ENCODE measurements around the gene GTF2A2.
A peak's percentile ranks its signal among the peaks of the same experiment; 100 is the strongest.
"Not testable (repeated sequence)": the region's sequence is repeated elsewhere in the genome, so short reads cannot be mapped to it uniquely, and the experiment has no call there.

The GTF2A2 gene

GRCh38 chr15:59674361-59674877, 17.1 kb upstream of the GTF2A2 start:
- no peak for DNase-seq (ENCODE audit: low spot score)

- DNase-seq (ENCODE audit: low spot score), result no peak
Observed at GRCh38 chr15:59668556-59668955, 11.2 kb upstream of the GTF2A2 start.

GRCh38 chr15:59662260-59662659, 4.9 kb upstream of the GTF2A2 start:
- no peak for DNase-seq (ENCODE audit: low spot score)

GRCh38 chr15:59659366-59659765, 2.1 kb upstream of the GTF2A2 start:
- DNase-seq (ENCODE audit: low spot score), result no peak

GRCh38 chr15:59657635-59658125, 365 bp upstream of the GTF2A2 start:
- no peak for DNase-seq (ENCODE audit: low spot score)

GRCh38 chr15:59654046-59654445, 3.3 kb downstream of the GTF2A2 start:
- DNase-seq (ENCODE audit: low spot score), result no peak

- no peak for DNase-seq (ENCODE audit: low spot score)
Observed at GRCh38 chr15:59649603-59650002, 7.7 kb downstream of the GTF2A2 start.

- DNase-seq (ENCODE audit: low spot score), result no peak
Observed at GRCh38 chr15:59647085-59647484, 10.2 kb downstream of the GTF2A2 start.

- no peak for DNase-seq (ENCODE audit: low spot score)
Observed at GRCh38 chr15:59646277-59646676, 11.0 kb downstream of the GTF2A2 start.

GRCh38 chr15:59645812-59646211, 11.5 kb downstream of the GTF2A2 start:
- not testable (repeated sequence) for DNase-seq (ENCODE audit: low spot score)

- DNase-seq (ENCODE audit: low spot score), result no peak
Observed at GRCh38 chr15:59644756-59645155, 12.6 kb downstream of the GTF2A2 start.

- no peak for DNase-seq (ENCODE audit: low spot score)
Observed at GRCh38 chr15:59642351-59642750, 15.0 kb downstream of the GTF2A2 start.

- DNase-seq (ENCODE audit: low spot score), result not testable (repeated sequence)
Observed at GRCh38 chr15:59637507-59637906, 19.8 kb downstream of the GTF2A2 start.

GRCh38 chr15:59636184-59636583, 21.1 kb downstream of the GTF2A2 start:
- DNase-seq (ENCODE audit: low spot score), result no peak

GRCh38 chr15:59632714-59633113, 24.6 kb downstream of the GTF2A2 start:
- DNase-seq (ENCODE audit: low spot score), result peak; percentile 44

- peak; percentile 71 for DNase-seq (ENCODE audit: low spot score)
Observed at GRCh38 chr15:59622289-59622688, 35.0 kb downstream of the GTF2A2 start.

- DNase-seq (ENCODE audit: low spot score), result no peak
Observed at GRCh38 chr15:59618406-59618805, 38.9 kb downstream of the GTF2A2 start.

- no peak for DNase-seq (ENCODE audit: low spot score)
Observed at GRCh38 chr15:59616379-59616778, 40.9 kb downstream of the GTF2A2 start.

- DNase-seq (ENCODE audit: low spot score), result no peak
Observed at GRCh38 chr15:59615661-59616060, 41.7 kb downstream of the GTF2A2 start.

- DNase-seq (ENCODE audit: low spot score), result no peak
Observed at GRCh38 chr15:59614153-59614552, 43.2 kb downstream of the GTF2A2 start.

- DNase-seq (ENCODE audit: low spot score), result no peak
Observed at GRCh38 chr15:59611276-59612260, 45.7 kb downstream of the GTF2A2 start, which contains the start of gene GCNT3. GCNT3 (plus strand) TSS chr15:59611783; CDS start chr15:59618239, 6,456 bp downstream.

GRCh38 chr15:59609730-59610712, 47.3 kb downstream of the GTF2A2 start:
- no peak for DNase-seq (ENCODE audit: low spot score)

All from D341Med (cell line).